Medulla oblongata (tissue), 1 donor: ENCODE data around the gene ADARB2.
"Not testable (repeated sequence)": the region's sequence is repeated elsewhere in the genome, so short reads cannot be mapped to it uniquely, and the experiment has no call there.

Source experiments
- DNase-seq: peaks from one replicate; pipeline ENCODE4 v3.0.0-alpha.2; 2015; ENCODE audit errors: extremely low spot score

The ADARB2 gene

GRCh38 chr10:1354809-1355710, 382.3 kb downstream of the ADARB2 start:
- DNase-seq, result no peak

GRCh38 chr10:1352296-1352695, 385.0 kb downstream of the ADARB2 start:
- DNase-seq, result not testable (repeated sequence)

- no peak for DNase-seq
These were observed 388.6 kb downstream of the ADARB2 start for GRCh38 chr10:1348773-1349050.

- no peak for DNase-seq
These were observed 389.2 kb downstream of the ADARB2 start for GRCh38 chr10:1347962-1348772.

- no peak for DNase-seq
These were observed 389.8 kb downstream of the ADARB2 start for GRCh38 chr10:1347525-1347924.

GRCh38 chr10:1346201-1346600, 391.1 kb downstream of the ADARB2 start:
- DNase-seq, result no peak

GRCh38 chr10:1345368-1345767, 392.0 kb downstream of the ADARB2 start:
- DNase-seq, result no peak

GRCh38 chr10:1344846-1345245, 392.5 kb downstream of the ADARB2 start:
- DNase-seq, result no peak

GRCh38 chr10:1344408-1344807, 392.9 kb downstream of the ADARB2 start:
- DNase-seq, result no peak

- DNase-seq, result no peak
These were observed 394.1 kb downstream of the ADARB2 start for GRCh38 chr10:1343176-1343575.

- DNase-seq, result not testable (repeated sequence)
These were observed 396.3 kb downstream of the ADARB2 start for GRCh38 chr10:1341052-1341451.

GRCh38 chr10:1339396-1339795, 397.9 kb downstream of the ADARB2 start:
- no peak for DNase-seq

GRCh38 chr10:1335642-1336041, 401.7 kb downstream of the ADARB2 start:
- DNase-seq, result no peak

GRCh38 chr10:1333981-1334380, 403.3 kb downstream of the ADARB2 start:
- no peak for DNase-seq

- no peak for DNase-seq
These were observed 405.8 kb downstream of the ADARB2 start for GRCh38 chr10:1331560-1331959.

GRCh38 chr10:1329622-1330021, 407.7 kb downstream of the ADARB2 start:
- DNase-seq, result no peak

- DNase-seq, result no peak
These were observed 408.2 kb downstream of the ADARB2 start for GRCh38 chr10:1328981-1329614.

GRCh38 chr10:1328161-1328823, 409.0 kb downstream of the ADARB2 start:
- no peak for DNase-seq

- DNase-seq, result no peak
These were observed 409.6 kb downstream of the ADARB2 start for GRCh38 chr10:1327759-1328158.

GRCh38 chr10:1326514-1326913, 410.8 kb downstream of the ADARB2 start:
- DNase-seq, result not testable (repeated sequence)

- no peak for DNase-seq
These were observed 412.4 kb downstream of the ADARB2 start for GRCh38 chr10:1324903-1325302.

- no peak for DNase-seq
These were observed 413.4 kb downstream of the ADARB2 start for GRCh38 chr10:1323951-1324350.
